GM23248 (cell line): ENCODE results near the gene POFUT2. TPM values are rescaled to one million over a fixed set of nuclear protein-coding genes. Genes with fewer than 3 reads are reported as not detected.
A peak's percentile ranks its signal among the peaks of the same experiment; 100 is the strongest.

Source experiments
- DNase-seq: peaks from one replicate; pipeline ENCODE4 v3.0.0-alpha.2; 2015
- H2AFZ ChIP-seq: fragments of 200-600 bp; sonication (generic); 2 replicates; pipeline ENCODE4 v1.6.1; 2016; ENCODE audit warnings: antibody characterized with exemption
- H3F3A ChIP-seq: fragments of 200-600 bp; sonication (generic); 2 replicates; pipeline ENCODE4 v1.6.1; 2016; ENCODE audit warnings: mild to moderate bottlenecking, antibody characterized with exemption, mixed run types; ENCODE audit not compliant: insufficient read depth
- H3K27ac ChIP-seq: fragments of 200-600 bp; sonication (generic); 2 replicates; pipeline ENCODE4 v1.5.1; 2016; ENCODE audit warnings: mild to moderate bottlenecking
- H3K27me3 ChIP-seq: fragments of 200-600 bp; sonication (generic); replicated peaks from 2 replicates; pipeline ENCODE4 v1.6.1; 2016; ENCODE audit warnings: mild to moderate bottlenecking; ENCODE audit not compliant: insufficient read depth
- H3K36me3 ChIP-seq: fragments of 200-600 bp; sonication (generic); 2 replicates; pipeline ENCODE4 v1.6.1; 2016; ENCODE audit warnings: low read depth, mild to moderate bottlenecking
- H3K4me1 ChIP-seq: fragments of 200-600 bp; sonication (generic); 2 replicates; pipeline ENCODE4 v1.6.1; 2016; ENCODE audit warnings: mild to moderate bottlenecking; ENCODE audit not compliant: insufficient read depth
- H3K4me2 ChIP-seq: fragments of 200-600 bp; sonication (generic); one replicate; pipeline ENCODE4 v1.6.1; 2016; ENCODE audit warnings: mild to moderate bottlenecking; ENCODE audit not compliant: unreplicated experiment
- H3K4me3 ChIP-seq: fragments of 200-600 bp; sonication (generic); 2 replicates; pipeline ENCODE4 v1.5.1; 2016; ENCODE audit warnings: mild to moderate bottlenecking
- H3K79me2 ChIP-seq: fragments of 200-600 bp; sonication (generic); 2 replicates; pipeline ENCODE4 v1.6.1; 2016; ENCODE audit warnings: mild to moderate bottlenecking; ENCODE audit not compliant: insufficient read depth
- H3K9ac ChIP-seq: fragments of 200-600 bp; sonication (generic); 2 replicates; pipeline ENCODE4 v1.6.1; 2016; ENCODE audit warnings: mild to moderate bottlenecking
- H3K9me2 ChIP-seq: fragments of 200-600 bp; sonication (generic); 2 replicates; pipeline ENCODE4 v1.6.1; 2016; ENCODE audit warnings: mixed run types, mild to moderate bottlenecking, moderate library complexity; ENCODE audit not compliant: insufficient read depth
- H3K9me3 ChIP-seq: fragments of 200-600 bp; sonication (generic); one replicate; pipeline ENCODE4 v1.6.1; 2017; ENCODE audit warnings: low read depth
- H4K20me1 ChIP-seq: fragments of 200-600 bp; sonication (generic); 2 replicates; pipeline ENCODE4 v1.6.0; 2016; ENCODE audit not compliant: insufficient read depth
- EZH2 ChIP-seq: fragments of 200-600 bp; sonication (generic); IDR thresholded peaks from 2 replicates; pipeline ENCODE4 v1.6.1; 2018; ENCODE audit warnings: antibody characterized with exemption, mild to moderate bottlenecking; ENCODE audit not compliant: insufficient read depth, poor library complexity, severe bottlenecking
- EZH2phosphoT487 ChIP-seq: fragments of 200-600 bp; sonication (generic); IDR thresholded peaks from 2 replicates; pipeline ENCODE4 v1.6.1; 2018; ENCODE audit warnings: antibody characterized with exemption, moderate library complexity, mild to moderate bottlenecking, low read depth; ENCODE audit not compliant: insufficient read depth
- WGBS, 2 experiments: methylation state at CpG; one replicate each; pipeline ENCODE4 v1.1.6; 2015 to 2017; ENCODE audit warnings: low lambda C conversion rate in 2 of 2, low coverage in 1 of 2; ENCODE audit errors: missing lambda C conversion rate in 2 of 2; 5-methylcytosine and 5-hydroxymethylcytosine counted together
- in situ Hi-C: fragments of 300-500 bp; cut with MboI; formaldehyde crosslinking; loops from 2 replicates; pipeline ENCODE4 v1.15.0; 2020
- polyA plus RNA-seq: library from polyadenylated mRNA; unstranded; fragments of >200 nt; fragmentation: Nextera tagmentation; extraction: Ambion mirVana; gene quantifications from 2 replicates; pipeline ENCODE4 v1.2.1, GENCODE V29; 2016
- total RNA-seq: library from RNA; depleted of rRNA; stranded (reverse); fragments of >200 nt; shearing (Covaris generic); gene quantifications from 2 replicates; pipeline ENCODE4 v1.2.3, GENCODE V29; 2014

Gene POFUT2
- total and polyA plus RNA-seq, 2 experiments from 2014 or later: 30.1 to 48.2 TPM

GRCh38 chr21:45248301-45248892, 39.3 kb downstream of the POFUT2 start:
- Histone ChIP-seq H3K9ac (peak overlapping the region; percentile 29; the same call in 1 of the 2 replicates), H3K9me2 (no peaks in the 10 kb centered on the region), H3F3A (no peaks in the 10 kb centered on the region), H3K36me3 (no peaks in the 10 kb centered on the region), H3K4me2 (peak overlapping the region; percentile 73), H3K4me3 (peak overlapping the region; percentile 60), H3K9me3 (no peaks in the 10 kb centered on the region), H3K4me1 (peaks cover 6% of the 10 kb centered on the region), H2AFZ (peak overlapping the region; percentile 73), H3K27ac (no peak overlapping the region), H4K20me1 (no peaks in the 10 kb centered on the region), H3K79me2 (no peaks in the 10 kb centered on the region), H3K27me3 (no peaks in the 10 kb centered on the region)
- TF ChIP-seq EZH2phosphoT487 (no peak), EZH2 (no peak)
- no peak for DNase-seq
- 29 to 31% methylated on average over 13 of the region's 13 CpGs for WGBS, 2 experiments
- in situ Hi-C loops: no loop called here

- H3K4me3 ChIP-seq: no peak overlapping the region
- no peaks in the 10 kb centered on the region for H3K9me2 ChIP-seq
- 73% methylated on average over 20 of the region's 20 CpGs for WGBS, 2 experiments
- peaks cover 3% of the 10 kb centered on the region; the same call in 1 of the 2 replicates for H3K4me1 ChIP-seq
- H4K20me1 ChIP-seq: no peaks in the 10 kb centered on the region
- no peak overlapping the region for H3K27ac ChIP-seq
- no peak overlapping the region for H3K4me2 ChIP-seq
- in situ Hi-C loops: no loop called here
- no peak for TF ChIP-seq EZH2
- TF ChIP-seq EZH2phosphoT487: no peak
- H3K36me3 ChIP-seq: no peaks in the 10 kb centered on the region
- H2AFZ ChIP-seq: no peak overlapping the region
- no peaks in the 10 kb centered on the region for H3K9me3 ChIP-seq
- no peaks in the 10 kb centered on the region for H3K79me2 ChIP-seq
- no peak for DNase-seq
- H3K27me3 ChIP-seq: no peaks in the 10 kb centered on the region
- H3K9ac ChIP-seq: no peak overlapping the region
- no peaks in the 10 kb centered on the region for H3F3A ChIP-seq
Measured at GRCh38 chr21:45246386-45247320, 41.0 kb downstream of the POFUT2 start.

DNA sequence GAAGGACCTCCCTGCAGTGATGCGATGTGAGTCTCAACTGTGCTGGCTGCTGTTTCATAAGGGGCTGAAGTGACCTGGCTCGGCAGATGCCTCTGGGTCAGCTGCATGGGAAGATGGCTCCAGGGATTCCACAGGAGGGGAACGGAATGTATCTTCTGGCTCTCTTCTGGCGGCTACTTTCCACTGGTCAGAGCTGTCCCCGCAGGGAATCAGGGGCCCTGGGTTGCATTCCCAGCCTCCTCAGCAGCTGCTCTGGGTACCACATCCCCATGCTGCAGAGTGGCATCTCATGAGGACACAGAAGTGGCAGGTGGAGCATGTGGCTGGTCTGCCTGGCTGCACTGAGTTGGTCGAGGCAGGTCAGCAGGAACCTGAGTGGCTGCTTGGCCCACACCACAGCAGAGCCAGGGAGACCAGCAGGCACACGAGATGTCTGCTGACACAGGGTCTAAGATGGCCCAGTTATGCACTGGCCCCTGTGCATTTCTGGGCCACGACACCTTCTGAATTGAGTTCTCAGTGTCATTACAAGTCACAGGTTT, 42.8 kb downstream of the POFUT2 start:
- no peaks in the 10 kb centered on the region for H3K9me2 ChIP-seq
- no peaks in the 10 kb centered on the region for H3K9me3 ChIP-seq
- no peaks in the 10 kb centered on the region for H3F3A ChIP-seq
- TF ChIP-seq EZH2 (no peak), EZH2phosphoT487 (no peak)
- no peak overlapping the region for H3K9ac ChIP-seq
- H3K4me3 ChIP-seq: no peak overlapping the region
- 52 to 59% methylated on average over 8 of the region's 8 CpGs for WGBS, 2 experiments
- H2AFZ ChIP-seq: no peak overlapping the region
- H4K20me1 ChIP-seq: no peaks in the 10 kb centered on the region
- no peak overlapping the region for H3K27ac ChIP-seq
- no peak for DNase-seq
- in situ Hi-C loops: no loop called here
- H3K4me2 ChIP-seq: no peak overlapping the region
- peaks cover 3% of the 10 kb centered on the region; the same call in 1 of the 2 replicates for H3K4me1 ChIP-seq
- no peaks in the 10 kb centered on the region for H3K36me3 ChIP-seq
- H3K27me3 ChIP-seq: no peaks in the 10 kb centered on the region
- H3K79me2 ChIP-seq: no peaks in the 10 kb centered on the region

GRCh38 chr21:45243603-45244002, 44.1 kb downstream of the POFUT2 start:
- in situ Hi-C loops: no loop called here
- Histone ChIP-seq H3K9ac (no peak overlapping the region), H2AFZ (no peak overlapping the region), H3K79me2 (no peaks in the 10 kb centered on the region), H3K4me1 (no peaks in the 10 kb centered on the region), H3K27me3 (no peaks in the 10 kb centered on the region; the same call in 1 of the 2 replicates), H3K9me3 (no peaks in the 10 kb centered on the region), H3K27ac (no peak overlapping the region), H3K9me2 (no peaks in the 10 kb centered on the region), H3F3A (no peaks in the 10 kb centered on the region), H3K36me3 (no peaks in the 10 kb centered on the region), H3K4me2 (no peak overlapping the region), H3K4me3 (no peak overlapping the region), H4K20me1 (no peaks in the 10 kb centered on the region)
- DNase-seq: no peak
- TF ChIP-seq EZH2phosphoT487 (no peak), EZH2 (no peak)
- WGBS, 2 experiments: 15 to 20% methylated on average over 3 of the region's 3 CpGs
